Caco-2 (cell line): ENCODE measurements around the gene HES2. TPM values are rescaled to one million over a fixed set of nuclear protein-coding genes. Genes with fewer than 3 reads are reported as not detected.
"Not testable (repeated sequence)": the region's sequence is repeated elsewhere in the genome, so short reads cannot be mapped to it uniquely, and the experiment has no call there.

Experiments used
- BruUV-seq: library from RNA; stranded (reverse); fragments of 400-500 nt; replicated peaks from 2 replicates; lab custom pipeline; 2021; lab: Mats Ljungman, UMichigan
- CTCF ChIA-PET: fragments of 300-600 bp; sonication (Branson Sonifier 250); formaldehyde crosslinking; loops from one replicate; lab custom pipeline; 2022; ENCODE audit warnings: antibody characterized with exemption; lab: Charles Lee
- POLR2A ChIA-PET: fragments of 300-600 bp; sonication (Branson Sonifier 250); formaldehyde crosslinking; loops from one replicate; lab custom pipeline; 2022; ENCODE audit warnings: antibody characterized with exemption; lab: Charles Lee
- DNase-seq, 2 experiments: peaks; one replicate each; pipeline versions ENCODE4 v3.0.0 to v3.0.0-alpha.2; 2020 to 2022
- H3K27me3 ChIP-seq: replicated peaks from 2 replicates; pipeline ENCODE4 v1.6.0; 2011; ENCODE audit warnings: low read length; ENCODE audit not compliant: control insufficient read depth, insufficient read depth
- H3K36me3 ChIP-seq: 2 replicates; pipeline ENCODE4 v1.5.1; 2011; ENCODE audit warnings: low read length; ENCODE audit not compliant: control insufficient read depth, insufficient read depth
- H3K4me1 ChIP-seq: fragments of 250-450 bp; sonication (Bioruptor Pico); 2 replicates; pipeline ENCODE4 v1.5.1; 2020; ENCODE audit warnings: mild to moderate bottlenecking
- H3K4me3 ChIP-seq: 2 replicates; pipeline ENCODE4 v1.5.1; 2011; ENCODE audit warnings: low read depth, mild to moderate bottlenecking, control low read depth, low read length
- H3K9me3 ChIP-seq: fragments of 250-450 bp; sonication (Bioruptor Pico); 2 replicates; pipeline ENCODE4 v1.5.1; 2020; ENCODE audit warnings: mild to moderate bottlenecking, moderate library complexity
- H3K27ac Mint-ChIP-seq: one replicate; pipeline ENCODE4 v1.8.0; 2022; ENCODE audit warnings: mixed read lengths; ENCODE audit not compliant: unreplicated experiment
- H3K27me3 Mint-ChIP-seq: one replicate; pipeline ENCODE4 v1.8.0; 2022; ENCODE audit warnings: mixed read lengths; ENCODE audit not compliant: insufficient read depth, unreplicated experiment
- H3K36me3 Mint-ChIP-seq: one replicate; pipeline ENCODE4 v1.8.0; 2022; ENCODE audit warnings: mild to moderate bottlenecking, mixed read lengths; ENCODE audit not compliant: insufficient read depth, unreplicated experiment
- H3K4me1 Mint-ChIP-seq: one replicate; pipeline ENCODE4 v1.8.0; 2022; ENCODE audit warnings: low read depth, mixed read lengths; ENCODE audit not compliant: unreplicated experiment
- H3K4me3 Mint-ChIP-seq: one replicate; pipeline ENCODE4 v1.8.0; 2022; ENCODE audit warnings: mild to moderate bottlenecking, moderate library complexity, mixed read lengths; ENCODE audit not compliant: unreplicated experiment
- H3K9me3 Mint-ChIP-seq: one replicate; pipeline ENCODE4 v1.8.0; 2022; ENCODE audit warnings: mixed read lengths; ENCODE audit not compliant: unreplicated experiment
- intact Hi-C: fragments of 100-400 bp; cut with micrococcal nuclease; formaldehyde crosslinking; loops from one replicate; pipeline ENCODE4 v1.10.0; 2022; ENCODE audit not compliant: unreplicated experiment
- total RNA-seq: library from RNA; stranded (reverse); gene quantifications from 2 replicates; pipeline ENCODE4 v1.2.3, GENCODE V29; 2022
- TF ChIP-seq, protein P1 (sequence below), 2 experiments: fragments of 200-600 bp in 1 of 2; IDR thresholded peaks; 1 replicate in 1 of 2; 2 replicates in 1 of 2; pipeline versions ENCODE4 v1.5.1 to v1.8.0; 2011 to 2022; ENCODE audit warnings: antibody characterized with exemption in 1 of 2, control low read depth in 1 of 2, inconsistent platforms in 1 of 2, low read depth in 1 of 2, low read length in 1 of 2, mild to moderate bottlenecking in 1 of 2, moderate library complexity in 1 of 2; ENCODE audit not compliant: insufficient read depth in 1 of 2, severe bottlenecking in 1 of 2, unreplicated experiment in 1 of 2

The HES2 gene
- total RNA-seq, 1 experiment from 2014 or later = 0.91 TPM

DNA sequence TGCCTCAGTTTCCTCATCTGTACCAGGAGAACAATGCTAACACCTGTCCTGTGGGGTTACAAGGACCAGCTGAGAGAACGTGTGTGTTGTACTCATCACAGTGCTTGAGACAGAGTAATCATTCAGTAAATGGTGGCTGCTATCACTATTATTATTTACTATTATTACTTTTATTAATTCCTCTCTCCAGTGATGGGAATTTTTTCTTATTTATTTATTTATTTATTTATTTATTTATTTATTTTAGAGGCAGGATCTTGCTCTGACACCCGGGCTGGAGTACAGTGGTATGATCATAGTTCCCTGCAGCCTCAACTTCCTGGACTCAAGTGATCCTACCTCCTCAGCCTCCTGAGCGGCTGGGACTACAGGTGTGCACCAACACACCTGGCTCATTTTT is 16.6 kb upstream of the HES2 start:
- H3K36me3 ChIP-seq, DNase-seq, H3K9me3 ChIP-seq, H3K9me3 Mint-ChIP-seq, H3K4me1 ChIP-seq, H3K27ac Mint-ChIP-seq, H3K27me3 ChIP-seq, intact Hi-C loops, BruUV-seq, H3K27me3 Mint-ChIP-seq, POLR2A ChIA-PET, CTCF ChIA-PET, H3K36me3 Mint-ChIP-seq, H3K4me3 ChIP-seq, H3K4me3 Mint-ChIP-seq: not testable (repeated sequence)
- H3K4me1 Mint-ChIP-seq = peaks cover 13% of the 10 kb centered on the region

DNA sequence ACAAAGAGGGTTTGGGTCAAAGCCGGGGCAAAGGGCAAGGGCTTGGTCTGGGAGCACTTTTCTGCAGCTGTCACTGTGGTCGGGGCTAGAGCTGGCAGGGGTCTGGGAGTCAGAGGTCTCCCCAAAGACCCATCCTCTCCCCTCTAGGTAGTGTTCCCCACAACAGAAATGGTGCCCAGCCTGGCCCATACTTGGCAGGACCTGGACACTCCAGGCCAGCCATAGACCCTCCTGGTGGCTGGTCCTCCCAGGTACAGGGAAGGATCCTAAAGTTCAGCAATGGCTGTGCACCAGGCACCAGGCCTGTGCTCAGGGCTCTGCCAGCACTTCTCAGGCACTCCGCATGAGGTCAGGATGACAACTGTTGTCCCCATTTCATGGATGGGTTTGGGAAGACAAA is 15.8 kb upstream of the HES2 start:
- H3K9me3 ChIP-seq = no peaks in the 10 kb centered on the region
- H3K4me3 ChIP-seq = no peak overlapping the region
- no TSS peak for BruUV-seq
- no peaks in the 10 kb centered on the region for H3K36me3 Mint-ChIP-seq
- peaks cover 13% of the 10 kb centered on the region for H3K4me1 Mint-ChIP-seq
- H3K27ac Mint-ChIP-seq = no peak overlapping the region
- no peaks in the 10 kb centered on the region for H3K9me3 Mint-ChIP-seq
- no peaks in the 10 kb centered on the region for H3K27me3 ChIP-seq
- no peak overlapping the region for H3K4me3 Mint-ChIP-seq
- POLR2A ChIA-PET = no interaction called here
- no peak for DNase-seq
- CTCF ChIA-PET = no interaction called here
- no peaks in the 10 kb centered on the region for H3K27me3 Mint-ChIP-seq
- intact Hi-C loops = no loop called here
- TF ChIP-seq, protein P1, sequence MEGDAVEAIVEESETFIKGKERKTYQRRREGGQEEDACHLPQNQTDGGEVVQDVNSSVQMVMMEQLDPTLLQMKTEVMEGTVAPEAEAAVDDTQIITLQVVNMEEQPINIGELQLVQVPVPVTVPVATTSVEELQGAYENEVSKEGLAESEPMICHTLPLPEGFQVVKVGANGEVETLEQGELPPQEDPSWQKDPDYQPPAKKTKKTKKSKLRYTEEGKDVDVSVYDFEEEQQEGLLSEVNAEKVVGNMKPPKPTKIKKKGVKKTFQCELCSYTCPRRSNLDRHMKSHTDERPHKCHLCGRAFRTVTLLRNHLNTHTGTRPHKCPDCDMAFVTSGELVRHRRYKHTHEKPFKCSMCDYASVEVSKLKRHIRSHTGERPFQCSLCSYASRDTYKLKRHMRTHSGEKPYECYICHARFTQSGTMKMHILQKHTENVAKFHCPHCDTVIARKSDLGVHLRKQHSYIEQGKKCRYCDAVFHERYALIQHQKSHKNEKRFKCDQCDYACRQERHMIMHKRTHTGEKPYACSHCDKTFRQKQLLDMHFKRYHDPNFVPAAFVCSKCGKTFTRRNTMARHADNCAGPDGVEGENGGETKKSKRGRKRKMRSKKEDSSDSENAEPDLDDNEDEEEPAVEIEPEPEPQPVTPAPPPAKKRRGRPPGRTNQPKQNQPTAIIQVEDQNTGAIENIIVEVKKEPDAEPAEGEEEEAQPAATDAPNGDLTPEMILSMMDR (IDR thresholded peaks at IDR 0.05; ENCODE audit: insufficient read depth in 1 of 2, low read depth in 1 of 2, low read length in 1 of 2, severe bottlenecking in 1 of 2, unreplicated experiment in 1 of 2) = no peak
- H3K36me3 ChIP-seq = no peaks in the 10 kb centered on the region
- no peaks in the 10 kb centered on the region for H3K4me1 ChIP-seq

DNA sequence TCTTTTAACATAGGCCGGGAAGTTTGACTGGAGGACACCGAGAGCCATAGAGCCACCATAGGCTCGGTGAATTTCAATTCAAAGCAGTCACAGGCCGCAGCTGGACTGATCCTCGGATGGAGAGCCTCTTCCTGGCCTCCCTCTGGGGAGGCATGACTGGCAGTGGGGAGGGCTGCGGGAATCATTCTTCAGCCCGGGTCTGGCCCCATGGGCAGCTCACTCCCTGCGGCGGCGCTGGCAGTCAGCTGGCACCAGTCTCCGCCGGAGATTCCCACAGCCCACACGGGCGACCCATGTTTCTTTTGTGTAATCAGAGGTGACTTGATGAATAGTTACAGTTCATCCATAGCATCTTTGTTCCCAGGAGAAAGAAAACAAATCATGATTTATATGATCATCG is 15.4 kb upstream of the HES2 start:
- Histone ChIP-seq H3K9me3 (no peaks in the 10 kb centered on the region), H3K27me3 (no peaks in the 10 kb centered on the region), H3K4me3 (no peak overlapping the region), H3K36me3 (no peaks in the 10 kb centered on the region), H3K4me1 (no peaks in the 10 kb centered on the region)
- Mint-ChIP-seq H3K4me1 (peaks cover 13% of the 10 kb centered on the region), H3K4me3 (no peak overlapping the region), H3K27ac (no peak overlapping the region), H3K9me3 (no peaks in the 10 kb centered on the region), H3K27me3 (no peaks in the 10 kb centered on the region), H3K36me3 (no peaks in the 10 kb centered on the region)
- POLR2A ChIA-PET = no interaction called here
- CTCF ChIA-PET = interaction anchor here (0.5 kb wide), 1 partner anchor 206 kb away, joined by 5 read pairs; no protein-coding TSS in a partner anchor
- intact Hi-C loops = no loop called here
- no TSS peak for BruUV-seq
- TF ChIP-seq, protein P1 (IDR thresholded peaks at IDR 0.05; ENCODE audit: insufficient read depth in 1 of 2, low read depth in 1 of 2, low read length in 1 of 2, severe bottlenecking in 1 of 2, unreplicated experiment in 1 of 2) = no peak
- DNase-seq = no peak

DNA sequence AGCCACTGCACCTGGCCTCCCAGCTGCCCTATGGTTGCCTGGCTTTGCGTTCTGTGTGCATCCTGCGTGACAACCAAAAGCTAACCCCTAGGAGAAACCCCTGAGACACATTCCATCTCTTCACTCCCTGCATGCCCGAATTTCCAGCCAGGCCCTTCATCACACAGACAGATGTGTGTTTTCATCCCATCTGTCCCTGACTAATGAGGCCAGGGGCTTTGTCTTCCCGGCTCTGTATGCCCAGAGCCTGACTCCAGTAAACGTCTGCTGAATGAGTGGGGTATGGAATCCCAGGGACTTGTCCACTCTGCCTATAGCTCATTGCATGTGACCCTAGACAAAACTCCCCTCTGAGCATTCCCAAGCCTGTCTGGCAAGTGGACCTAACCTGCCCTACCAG is 14.5 kb upstream of the HES2 start:
- H3K4me3 ChIP-seq = no peak overlapping the region
- no peak for DNase-seq
- H3K4me1 ChIP-seq = no peaks in the 10 kb centered on the region
- CTCF ChIA-PET = no interaction called here
- Mint-ChIP-seq H3K4me1 (peaks cover 8% of the 10 kb centered on the region), H3K27ac (no peak overlapping the region), H3K27me3 (no peaks in the 10 kb centered on the region), H3K36me3 (no peaks in the 10 kb centered on the region), H3K9me3 (no peaks in the 10 kb centered on the region), H3K4me3 (no peak overlapping the region)
- no peaks in the 10 kb centered on the region for H3K36me3 ChIP-seq
- intact Hi-C loops = no loop called here
- TF ChIP-seq, protein P1 (IDR thresholded peaks at IDR 0.05; ENCODE audit: insufficient read depth in 1 of 2, low read depth in 1 of 2, low read length in 1 of 2, severe bottlenecking in 1 of 2, unreplicated experiment in 1 of 2) = no peak
- BruUV-seq = no TSS peak
- no peaks in the 10 kb centered on the region for H3K27me3 ChIP-seq
- H3K9me3 ChIP-seq = no peaks in the 10 kb centered on the region
- POLR2A ChIA-PET = no interaction called here

DNA sequence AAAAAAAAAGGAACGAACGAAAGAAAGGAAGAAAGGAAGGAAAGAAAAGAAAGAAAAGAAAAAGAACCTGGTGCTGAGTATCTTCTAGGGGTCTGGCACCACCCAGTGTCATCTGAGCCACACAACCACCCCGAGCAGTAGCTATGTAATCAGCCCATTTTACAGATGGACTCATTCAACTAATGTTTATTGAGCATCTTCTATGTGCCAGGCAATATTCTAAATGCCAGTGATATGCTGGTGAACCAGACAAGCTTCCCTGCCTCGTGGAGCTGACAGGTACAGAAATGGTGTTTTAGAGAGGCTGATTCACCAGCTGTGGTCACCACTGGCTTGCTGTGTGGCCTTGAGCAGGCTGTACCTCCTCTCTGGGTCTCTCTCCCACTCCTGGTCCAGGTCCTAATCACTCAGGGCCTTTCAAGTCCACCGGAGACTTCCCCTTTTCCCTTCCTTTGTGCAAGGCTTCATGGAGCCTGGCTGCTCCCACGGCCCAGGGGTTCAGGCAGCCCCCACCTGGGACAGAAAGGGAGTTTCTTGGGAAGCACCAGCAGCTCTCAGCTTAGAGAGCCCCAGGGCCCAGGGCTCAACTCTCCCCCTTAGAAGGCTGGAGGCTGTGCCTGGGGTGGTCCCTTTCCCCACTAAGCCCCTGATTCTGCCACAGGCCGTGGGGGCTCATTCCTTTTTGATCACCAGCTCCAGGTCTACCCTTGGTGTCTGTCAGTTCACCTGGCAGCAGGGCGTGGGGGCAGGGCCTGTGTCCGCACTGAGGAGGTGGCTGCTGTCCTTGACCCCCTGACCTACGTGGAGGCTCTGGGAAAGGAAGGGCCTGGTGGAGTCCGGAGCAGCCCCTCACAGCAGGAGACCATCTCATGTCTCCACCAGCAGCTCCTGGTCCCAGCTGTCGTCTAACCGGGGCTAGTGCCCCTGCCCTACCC is 12.2 kb upstream of the HES2 start:
- H3K9me3 ChIP-seq, H3K9me3 Mint-ChIP-seq, H3K27me3 ChIP-seq, intact Hi-C loops, H3K36me3 ChIP-seq, H3K27me3 Mint-ChIP-seq, H3K4me3 ChIP-seq, POLR2A ChIA-PET, H3K36me3 Mint-ChIP-seq, DNase-seq, H3K4me3 Mint-ChIP-seq, H3K4me1 Mint-ChIP-seq, H3K27ac Mint-ChIP-seq, BruUV-seq, H3K4me1 ChIP-seq: not testable (repeated sequence)
- CTCF ChIA-PET = interaction anchor here (0.7 to 1.1 kb wide), 2 partner anchors 8 to 10 kb away, joined by 3 to 5 read pairs; no protein-coding TSS in a partner anchor
